HL-60/S4 treated with retinoic acid at 250 ng/mL for 4 days and 3 days (cell line): Measurements from ENCODE around the gene COL18A1.

Experiments
- in situ Hi-C: fragments of 300-500 bp; cut with MboI; formaldehyde crosslinking; loops from 2 replicates; pipeline ENCODE4 v1.7.0; 2022; ENCODE audit warnings: low sequenced_read_pairs

The COL18A1 gene

GRCh38 chr21:45511661-45512431 lies 106.9 kb downstream of the COL18A1 start:
- in situ Hi-C loops: no loop called here

GRCh38 chr21:45512626-45513002 lies 107.6 kb downstream of the COL18A1 start:
- in situ Hi-C loops: no loop called here

- in situ Hi-C loops: no loop called here
Observed at GRCh38 chr21:45513003-45513717, 108.2 kb downstream of the COL18A1 start.

GRCh38 chr21:45513741-45514310 lies 108.9 kb downstream of the COL18A1 start:
- in situ Hi-C loops: no loop called here

- in situ Hi-C loops: no loop called here
Observed at GRCh38 chr21:45514311-45515021, 109.5 kb downstream of the COL18A1 start.

- in situ Hi-C loops: no loop called here
Observed at GRCh38 chr21:45515241-45516061, 110.5 kb downstream of the COL18A1 start.

- in situ Hi-C loops: no loop called here
Observed at GRCh38 chr21:45516071-45516670, 111.2 kb downstream of the COL18A1 start.

- in situ Hi-C loops: no loop called here
Observed at GRCh38 chr21:45516671-45517151, 111.7 kb downstream of the COL18A1 start.

- in situ Hi-C loops: no loop called here
Observed at GRCh38 chr21:45517249-45518065, 112.5 kb downstream of the COL18A1 start.

- in situ Hi-C loops: no loop called here
Observed at GRCh38 chr21:45518742-45519141, 113.8 kb downstream of the COL18A1 start.

- in situ Hi-C loops: no loop called here
Observed at GRCh38 chr21:45519182-45519581, 114.2 kb downstream of the COL18A1 start.

- in situ Hi-C loops: no loop called here
Observed at GRCh38 chr21:45521241-45521640, 116.3 kb downstream of the COL18A1 start.

- in situ Hi-C loops: no loop called here
Observed at GRCh38 chr21:45522381-45522780, 117.4 kb downstream of the COL18A1 start.

- in situ Hi-C loops: no loop called here
Observed at GRCh38 chr21:45522986-45523385, 118.0 kb downstream of the COL18A1 start.

GRCh38 chr21:45523411-45524101 lies 118.6 kb downstream of the COL18A1 start:
- in situ Hi-C loops: no loop called here

- in situ Hi-C loops: no loop called here
Observed at GRCh38 chr21:45524756-45525152, 119.8 kb downstream of the COL18A1 start.

GRCh38 chr21:45525153-45525909 lies 120.4 kb downstream of the COL18A1 start:
- in situ Hi-C loops: no loop called here

GRCh38 chr21:45525910-45526306 lies 120.9 kb downstream of the COL18A1 start:
- in situ Hi-C loops: no loop called here
